Measurements from ENCODE around the gene TMCO2. TPM values are rescaled to one million over a fixed set of nuclear protein-coding genes. Genes with fewer than 3 reads are reported as not detected.

TMCO2 gene
- polyA plus RNA-seq, 1 donor (not counting 4 experiments of a cell fraction or from before 2014, with no cell fraction given), result not detected

DNA sequence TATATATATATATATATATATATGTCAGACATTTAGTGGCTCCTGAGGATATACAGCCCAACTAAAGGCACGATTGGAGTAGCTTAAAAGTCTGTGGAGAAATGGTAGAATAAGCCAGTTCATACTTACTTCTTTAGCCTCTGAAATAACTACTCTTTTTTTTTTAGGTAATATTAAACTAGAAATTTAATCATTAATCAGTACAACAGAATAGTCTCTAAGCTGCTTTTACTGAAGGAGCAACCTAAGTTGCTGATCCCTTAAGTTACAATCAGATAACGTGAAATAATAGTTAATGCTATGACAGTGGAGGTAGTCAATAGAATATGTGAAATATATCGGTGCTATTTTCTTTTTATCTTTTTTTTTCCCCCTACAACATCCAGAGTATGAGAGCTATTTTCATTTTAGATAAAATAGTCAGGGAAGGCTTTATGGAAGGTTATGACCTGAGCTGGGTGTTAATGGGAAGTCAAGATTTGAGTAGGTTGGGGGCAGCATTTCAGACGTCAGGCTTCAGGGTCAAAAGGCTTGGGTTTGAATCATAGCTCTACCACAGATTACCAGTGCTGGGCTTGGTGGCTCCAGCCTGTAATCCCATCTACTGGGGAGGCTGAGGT is 25.9 kb downstream of the TMCO2 start:
- TF ChIP-seq EZH2 (IDR thresholded peaks at IDR 0.05; ENCODE audit: low read length), result no peak
- TF ChIP-seq, protein P1, sequence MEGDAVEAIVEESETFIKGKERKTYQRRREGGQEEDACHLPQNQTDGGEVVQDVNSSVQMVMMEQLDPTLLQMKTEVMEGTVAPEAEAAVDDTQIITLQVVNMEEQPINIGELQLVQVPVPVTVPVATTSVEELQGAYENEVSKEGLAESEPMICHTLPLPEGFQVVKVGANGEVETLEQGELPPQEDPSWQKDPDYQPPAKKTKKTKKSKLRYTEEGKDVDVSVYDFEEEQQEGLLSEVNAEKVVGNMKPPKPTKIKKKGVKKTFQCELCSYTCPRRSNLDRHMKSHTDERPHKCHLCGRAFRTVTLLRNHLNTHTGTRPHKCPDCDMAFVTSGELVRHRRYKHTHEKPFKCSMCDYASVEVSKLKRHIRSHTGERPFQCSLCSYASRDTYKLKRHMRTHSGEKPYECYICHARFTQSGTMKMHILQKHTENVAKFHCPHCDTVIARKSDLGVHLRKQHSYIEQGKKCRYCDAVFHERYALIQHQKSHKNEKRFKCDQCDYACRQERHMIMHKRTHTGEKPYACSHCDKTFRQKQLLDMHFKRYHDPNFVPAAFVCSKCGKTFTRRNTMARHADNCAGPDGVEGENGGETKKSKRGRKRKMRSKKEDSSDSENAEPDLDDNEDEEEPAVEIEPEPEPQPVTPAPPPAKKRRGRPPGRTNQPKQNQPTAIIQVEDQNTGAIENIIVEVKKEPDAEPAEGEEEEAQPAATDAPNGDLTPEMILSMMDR (optimal IDR thresholded peaks at IDR 0.05 in 1 of 3, IDR thresholded peaks at IDR 0.05 in 1 of 3, conservative IDR thresholded peaks at IDR 0.05 in 1 of 3; ENCODE audit: extremely low read depth in 1 of 3, insufficient read depth in 2 of 3, low read length in 3 of 3), result no peak
- Histone ChIP-seq H2AFZ (ENCODE audit: control insufficient read depth, low read length) (no peak overlapping the region), H3K4me1 (ENCODE audit: control insufficient read depth, extremely low read depth, insufficient read depth, low read length) (peaks cover 8% of the 10 kb centered on the region), H3K4me2 (ENCODE audit: control insufficient read depth, extremely low read depth, insufficient read depth, low read depth, low read length) (no peak overlapping the region), H3K4me3 (ENCODE audit: control insufficient read depth in 2 of 3, extremely low read depth in 1 of 3, insufficient read depth in 2 of 3, low read depth in 1 of 3, low read length in 3 of 3) (no peak overlapping the region), H3K27me3 (ENCODE audit: control insufficient read depth, extremely low read depth, insufficient read depth, low read length) (no peaks in the 10 kb centered on the region), H3K9ac (ENCODE audit: control insufficient read depth, extremely low read depth, insufficient read depth, low read length) (no peak overlapping the region), H3K27ac (ENCODE audit: control insufficient read depth, insufficient read depth, low read length) (no peak overlapping the region), H3K36me3 (ENCODE audit: control insufficient read depth in 2 of 2, extremely low read depth in 1 of 2, insufficient read depth in 2 of 2, low read length in 2 of 2) (peaks cover 12 to 23% of the 10 kb centered on the region in 2 experiments), H3K9me3 (ENCODE audit: control insufficient read depth, low read depth, low read length) (no peaks in the 10 kb centered on the region), H4K20me1 (ENCODE audit: control insufficient read depth, extremely low read depth, insufficient read depth, low read length) (no peaks in the 10 kb centered on the region), H3K79me2 (ENCODE audit: control insufficient read depth, insufficient read depth, low read length) (peaks cover 9% of the 10 kb centered on the region), H3K9me1 (ENCODE audit: control insufficient read depth, extremely low read depth, insufficient read depth, low read length) (no peaks in the 10 kb centered on the region)
- FAIRE-seq, result no peak
- dilution Hi-C loops (cut with MboI; ENCODE audit: extremely low pct_ligation_motif_present, low sequenced_read_pairs), result no loop called here
- no peak for DNase-seq (ENCODE audit: low read depth, low spot score)

DNA sequence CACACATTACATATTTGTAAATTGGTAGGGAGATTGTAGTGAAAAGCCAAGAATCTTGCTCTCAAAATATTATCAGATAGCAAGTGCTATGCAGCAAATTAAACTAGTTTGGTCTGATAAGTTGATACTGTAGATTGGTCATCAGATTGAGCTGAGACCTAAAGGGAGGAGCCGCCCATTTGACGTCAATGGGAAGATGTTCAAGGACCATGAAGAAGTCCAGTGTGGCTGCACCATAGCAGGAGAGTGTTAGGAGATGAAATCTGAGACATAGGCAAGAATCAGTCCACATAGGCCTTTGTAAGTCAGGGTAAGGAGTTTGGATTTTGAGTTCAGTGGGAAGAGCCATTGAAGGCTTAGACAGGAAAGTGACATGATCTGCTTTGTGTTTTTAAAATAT is 26.6 kb downstream of the TMCO2 start:
- TF ChIP-seq, protein P1 (optimal IDR thresholded peaks at IDR 0.05 in 1 of 3, IDR thresholded peaks at IDR 0.05 in 1 of 3, conservative IDR thresholded peaks at IDR 0.05 in 1 of 3; ENCODE audit: extremely low read depth in 1 of 3, insufficient read depth in 2 of 3, low read length in 3 of 3), result no peak
- no peak for TF ChIP-seq EZH2 (IDR thresholded peaks at IDR 0.05; ENCODE audit: low read length)
- Histone ChIP-seq H2AFZ (ENCODE audit: control insufficient read depth, low read length) (no peak overlapping the region), H3K27me3 (ENCODE audit: control insufficient read depth, extremely low read depth, insufficient read depth, low read length) (no peaks in the 10 kb centered on the region), H3K9ac (ENCODE audit: control insufficient read depth, extremely low read depth, insufficient read depth, low read length) (no peak overlapping the region), H3K4me2 (ENCODE audit: control insufficient read depth, extremely low read depth, insufficient read depth, low read depth, low read length) (no peak overlapping the region), H3K4me1 (ENCODE audit: control insufficient read depth, extremely low read depth, insufficient read depth, low read length) (peaks cover 8% of the 10 kb centered on the region), H3K4me3 (ENCODE audit: control insufficient read depth in 2 of 3, extremely low read depth in 1 of 3, insufficient read depth in 2 of 3, low read depth in 1 of 3, low read length in 3 of 3) (no peak overlapping the region), H3K9me3 (ENCODE audit: control insufficient read depth, low read depth, low read length) (no peaks in the 10 kb centered on the region), H4K20me1 (ENCODE audit: control insufficient read depth, extremely low read depth, insufficient read depth, low read length) (no peaks in the 10 kb centered on the region), H3K9me1 (ENCODE audit: control insufficient read depth, extremely low read depth, insufficient read depth, low read length) (no peaks in the 10 kb centered on the region), H3K27ac (ENCODE audit: control insufficient read depth, insufficient read depth, low read length) (no peak overlapping the region), H3K79me2 (ENCODE audit: control insufficient read depth, insufficient read depth, low read length) (peaks cover 9% of the 10 kb centered on the region), H3K36me3 (ENCODE audit: control insufficient read depth in 2 of 2, extremely low read depth in 1 of 2, insufficient read depth in 2 of 2, low read length in 2 of 2) (peaks cover 12 to 23% of the 10 kb centered on the region in 2 experiments)
- DNase-seq (ENCODE audit: low read depth, low spot score) (no peak), FAIRE-seq (no peak)
- dilution Hi-C loops (cut with MboI; ENCODE audit: extremely low pct_ligation_motif_present, low sequenced_read_pairs), result no loop called here
